H1 (cell line): Measurements from ENCODE around the gene CDS2.

Experiments
- BRCA1 ChIP-seq: IDR thresholded peaks from 2 replicates; pipeline ENCODE4 v1.6.1; 2012; ENCODE audit warnings: low read depth, low read length, improper control_type of control experiment
- CHD1 ChIP-seq: IDR thresholded peaks from 2 replicates; pipeline ENCODE4 v1.6.1; 2012; ENCODE audit warnings: low read depth, low read length, improper control_type of control experiment
- EZH2 ChIP-seq: fragments of 200-600 bp; sonication (generic); IDR thresholded peaks from 2 replicates; pipeline ENCODE4 v1.7.1; 2012; ENCODE audit warnings: low read depth, mild to moderate bottlenecking, moderate library complexity, low read length, inconsistent platforms; ENCODE audit not compliant: severe bottlenecking
- GABPA ChIP-seq: IDR thresholded peaks from 2 replicates; pipeline ENCODE4 v1.6.1; 2011; ENCODE audit warnings: mild to moderate bottlenecking, low read length, moderate library complexity, borderline replicate concordance; ENCODE audit not compliant: insufficient read depth
- MAFK ChIP-seq: IDR thresholded peaks from 2 replicates; pipeline ENCODE4 v1.6.1; 2012; ENCODE audit warnings: low read depth, mild to moderate bottlenecking, improper control_type of control experiment, low read length
- POLR2A ChIP-seq, 2 experiments: IDR thresholded peaks; 1 replicate in 1 of 2; 2 replicates in 1 of 2; pipeline ENCODE4 v1.6.1; 2011; ENCODE audit warnings: low read depth in 2 of 2, low read length in 2 of 2, mild to moderate bottlenecking in 2 of 2; ENCODE audit errors: control extremely low read depth in 1 of 2
- POLR2AphosphoS5 ChIP-seq: IDR thresholded peaks from 2 replicates; pipeline ENCODE4 v1.6.1; 2011; ENCODE audit warnings: low read depth, low read length
- SIN3A ChIP-seq, 2 experiments: IDR thresholded peaks in 1 of 2; conservative IDR thresholded peaks in 1 of 2; 2 replicates each; pipeline ENCODE4 v1.6.1; 2011 to 2012; ENCODE audit warnings: low read length in 2 of 2, improper control_type of control experiment in 1 of 2, low read depth in 1 of 2, mild to moderate bottlenecking in 1 of 2
- TEAD4 ChIP-seq: IDR thresholded peaks from 2 replicates; pipeline ENCODE4 v1.6.1; 2012; ENCODE audit warnings: low read depth, low read length, inconsistent platforms, mixed read lengths
- USF2 ChIP-seq: IDR thresholded peaks from 2 replicates; pipeline ENCODE4 v1.6.1; 2011; ENCODE audit warnings: low read length, improper control_type of control experiment
- ZNF274 ChIP-seq: IDR thresholded peaks from 2 replicates; pipeline ENCODE4 v1.7.0; 2012; ENCODE audit warnings: low read length, borderline replicate concordance; ENCODE audit errors: extremely low read depth
- TF ChIP-seq, protein P1 (sequence below), 3 experiments: IDR thresholded peaks; 1 replicate in 2 of 3; 2 replicates in 1 of 3; pipeline versions ENCODE4 v1.5.1 to v1.6.1; 2011; ENCODE audit warnings: low read length in 3 of 3, mild to moderate bottlenecking in 3 of 3, inconsistent platforms in 2 of 3, low read depth in 1 of 3, moderate library complexity in 1 of 3; ENCODE audit not compliant: insufficient read depth in 1 of 3; ENCODE audit errors: control extremely low read depth in 1 of 3

DNA sequence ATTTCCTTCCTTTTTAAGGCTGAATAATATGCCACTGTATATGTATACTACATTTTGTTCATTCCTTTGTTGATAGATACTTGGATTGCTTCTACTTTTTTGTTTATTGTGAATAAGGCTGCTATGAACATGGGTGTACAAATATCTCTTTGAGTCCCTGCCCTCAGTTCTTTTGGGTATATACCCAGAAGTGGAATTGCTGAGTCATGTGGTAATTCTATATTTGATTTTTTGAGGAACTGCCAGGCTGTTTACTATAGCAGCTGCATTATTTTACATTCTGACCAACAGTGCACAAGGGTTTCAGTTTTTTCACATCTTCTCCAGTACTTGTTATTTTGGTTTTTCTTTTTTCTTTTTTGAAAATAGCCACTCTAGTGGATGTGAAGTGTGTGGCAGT is 34.1 kb downstream of the CDS2 start:
- TF ChIP-seq EZH2: no peak
- TF ChIP-seq, protein P1, sequence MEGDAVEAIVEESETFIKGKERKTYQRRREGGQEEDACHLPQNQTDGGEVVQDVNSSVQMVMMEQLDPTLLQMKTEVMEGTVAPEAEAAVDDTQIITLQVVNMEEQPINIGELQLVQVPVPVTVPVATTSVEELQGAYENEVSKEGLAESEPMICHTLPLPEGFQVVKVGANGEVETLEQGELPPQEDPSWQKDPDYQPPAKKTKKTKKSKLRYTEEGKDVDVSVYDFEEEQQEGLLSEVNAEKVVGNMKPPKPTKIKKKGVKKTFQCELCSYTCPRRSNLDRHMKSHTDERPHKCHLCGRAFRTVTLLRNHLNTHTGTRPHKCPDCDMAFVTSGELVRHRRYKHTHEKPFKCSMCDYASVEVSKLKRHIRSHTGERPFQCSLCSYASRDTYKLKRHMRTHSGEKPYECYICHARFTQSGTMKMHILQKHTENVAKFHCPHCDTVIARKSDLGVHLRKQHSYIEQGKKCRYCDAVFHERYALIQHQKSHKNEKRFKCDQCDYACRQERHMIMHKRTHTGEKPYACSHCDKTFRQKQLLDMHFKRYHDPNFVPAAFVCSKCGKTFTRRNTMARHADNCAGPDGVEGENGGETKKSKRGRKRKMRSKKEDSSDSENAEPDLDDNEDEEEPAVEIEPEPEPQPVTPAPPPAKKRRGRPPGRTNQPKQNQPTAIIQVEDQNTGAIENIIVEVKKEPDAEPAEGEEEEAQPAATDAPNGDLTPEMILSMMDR (IDR thresholded peaks at IDR 0.05; ENCODE audit: control extremely low read depth in 1 of 3, insufficient read depth in 1 of 3, low read depth in 1 of 3, low read length in 3 of 3): no peak
- TF ChIP-seq POLR2A (IDR thresholded peaks at IDR 0.05; ENCODE audit: control extremely low read depth in 1 of 2, low read depth in 2 of 2, low read length in 2 of 2): no peak
- no peak for TF ChIP-seq MAFK
- TF ChIP-seq ZNF274: no peak
- TF ChIP-seq GABPA: no peak
- TF ChIP-seq BRCA1: no peak
- no peak for TF ChIP-seq POLR2AphosphoS5
- TF ChIP-seq SIN3A (conservative IDR thresholded peaks at IDR 0.05 in 1 of 2, IDR thresholded peaks at IDR 0.05 in 1 of 2; ENCODE audit: low read depth in 1 of 2, low read length in 2 of 2): no peak
- no peak for TF ChIP-seq USF2
- no peak for TF ChIP-seq TEAD4
- no peak for TF ChIP-seq CHD1
